SK-N-SH treated with all-trans-retinoic acid at 6 μM for 48 hours (cell line): ENCODE measurements around the gene EVI2A.

Source experiments
- ARNTL ChIP-seq: fragments of 450-650 bp; formaldehyde crosslinking; IDR thresholded peaks from 2 replicates; pipeline ENCODE4 v1.5.0; 2020; ENCODE audit warnings: low read depth, mild to moderate bottlenecking, moderate library complexity, borderline replicate concordance
- CSDC2 ChIP-seq: fragments of 250-450 bp; sonication (Bioruptor Pico); IDR thresholded peaks from 2 replicates; pipeline ENCODE4 v1.5.0; 2020; ENCODE audit warnings: mild to moderate bottlenecking, moderate library complexity
- ESRRG ChIP-seq: fragments of 250-450 bp; sonication (Bioruptor Pico); IDR thresholded peaks from 2 replicates; pipeline ENCODE4 v1.6.1; 2021; ENCODE audit warnings: mild to moderate bottlenecking
- GLIS3 ChIP-seq: fragments of 250-450 bp; sonication (Bioruptor Pico); IDR thresholded peaks from 2 replicates; pipeline ENCODE4 v1.5.0; 2020; ENCODE audit warnings: mild to moderate bottlenecking, moderate library complexity
- RARB ChIP-seq: fragments of 250-450 bp; sonication (Bioruptor Pico); IDR thresholded peaks from 2 replicates; pipeline ENCODE4 v1.8.0; 2021; ENCODE audit warnings: mild to moderate bottlenecking, moderate library complexity
- TCF4 ChIP-seq: fragments of 250-450 bp; sonication (Bioruptor Pico); IDR thresholded peaks from 2 replicates; pipeline ENCODE4 v1.8.0; 2021; ENCODE audit warnings: mild to moderate bottlenecking, moderate library complexity, borderline replicate concordance
- TOX ChIP-seq: fragments of 250-450 bp; sonication (Bioruptor Pico); IDR thresholded peaks from 2 replicates; pipeline ENCODE4 v1.8.0; 2021; ENCODE audit warnings: mild to moderate bottlenecking, moderate library complexity, borderline replicate concordance
- ZC3H10 ChIP-seq: fragments of 250-450 bp; sonication (Bioruptor Pico); IDR thresholded peaks from 2 replicates; pipeline ENCODE4 v1.5.1; 2021; ENCODE audit warnings: mild to moderate bottlenecking, moderate library complexity
- TF ChIP-seq, protein P1 (sequence below): fragments of 250-450 bp; sonication (Bioruptor Pico); IDR thresholded peaks from 2 replicates; pipeline ENCODE4 v1.5.1; 2021; ENCODE audit warnings: mild to moderate bottlenecking, moderate library complexity
- TF ChIP-seq, protein P2 (sequence below): fragments of 250-450 bp; sonication (Bioruptor Pico); IDR thresholded peaks from 2 replicates; pipeline ENCODE4 v1.8.0; 2020; ENCODE audit warnings: mild to moderate bottlenecking, moderate library complexity, borderline replicate concordance
- TF ChIP-seq, protein P3 (sequence below): fragments of 250-450 bp; sonication (Bioruptor Pico); IDR thresholded peaks from 2 replicates; pipeline ENCODE4 v1.8.0; 2021; ENCODE audit warnings: low read depth, mild to moderate bottlenecking, moderate library complexity, borderline replicate concordance

DNA sequence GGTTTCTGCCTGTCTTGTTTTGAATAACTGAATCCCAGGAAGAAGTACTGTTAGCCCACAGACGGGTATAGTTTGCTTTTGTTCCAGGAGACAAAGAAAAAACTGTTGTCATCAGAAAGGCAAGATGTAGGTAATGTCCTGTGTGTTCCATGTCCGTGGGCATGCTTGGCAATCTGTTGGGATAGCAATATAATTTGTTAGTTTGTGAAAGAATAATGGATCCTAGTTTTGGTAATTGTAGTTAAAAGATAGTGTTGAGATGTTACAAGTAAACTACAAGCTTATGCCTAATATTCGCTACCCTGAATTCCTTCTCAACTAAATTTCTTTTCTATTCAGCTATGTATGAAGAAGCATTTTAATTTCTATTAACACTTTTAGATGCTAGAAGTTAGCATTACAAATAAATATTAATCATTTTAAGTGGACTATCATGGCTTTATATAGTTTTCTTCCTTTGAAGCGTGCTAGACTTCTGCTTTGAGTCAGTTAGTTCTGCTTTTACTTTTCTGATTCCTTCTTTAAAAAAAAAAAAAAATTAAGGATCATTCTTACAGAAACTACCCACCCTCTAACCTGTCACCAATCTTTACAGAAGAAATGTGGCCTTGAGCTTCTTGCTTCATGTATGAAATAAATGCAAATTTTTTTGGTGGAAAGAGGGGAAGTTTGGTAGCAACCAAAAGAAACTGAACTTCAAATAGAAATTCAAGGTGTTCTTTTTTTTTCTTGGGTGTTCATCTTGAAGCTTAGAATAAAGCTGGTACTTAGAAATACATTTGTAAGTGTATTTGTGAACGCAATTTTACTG lies 2.4 kb downstream of the EVI2A start:
- TF ChIP-seq, protein P1, sequence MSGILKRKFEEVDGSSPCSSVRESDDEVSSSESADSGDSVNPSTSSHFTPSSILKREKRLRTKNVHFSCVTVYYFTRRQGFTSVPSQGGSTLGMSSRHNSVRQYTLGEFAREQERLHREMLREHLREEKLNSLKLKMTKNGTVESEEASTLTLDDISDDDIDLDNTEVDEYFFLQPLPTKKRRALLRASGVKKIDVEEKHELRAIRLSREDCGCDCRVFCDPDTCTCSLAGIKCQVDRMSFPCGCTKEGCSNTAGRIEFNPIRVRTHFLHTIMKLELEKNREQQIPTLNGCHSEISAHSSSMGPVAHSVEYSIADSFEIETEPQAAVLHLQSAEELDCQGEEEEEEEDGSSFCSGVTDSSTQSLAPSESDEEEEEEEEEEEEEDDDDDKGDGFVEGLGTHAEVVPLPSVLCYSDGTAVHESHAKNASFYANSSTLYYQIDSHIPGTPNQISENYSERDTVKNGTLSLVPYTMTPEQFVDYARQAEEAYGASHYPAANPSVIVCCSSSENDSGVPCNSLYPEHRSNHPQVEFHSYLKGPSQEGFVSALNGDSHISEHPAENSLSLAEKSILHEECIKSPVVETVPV = no peak
- TF ChIP-seq, protein P2, sequence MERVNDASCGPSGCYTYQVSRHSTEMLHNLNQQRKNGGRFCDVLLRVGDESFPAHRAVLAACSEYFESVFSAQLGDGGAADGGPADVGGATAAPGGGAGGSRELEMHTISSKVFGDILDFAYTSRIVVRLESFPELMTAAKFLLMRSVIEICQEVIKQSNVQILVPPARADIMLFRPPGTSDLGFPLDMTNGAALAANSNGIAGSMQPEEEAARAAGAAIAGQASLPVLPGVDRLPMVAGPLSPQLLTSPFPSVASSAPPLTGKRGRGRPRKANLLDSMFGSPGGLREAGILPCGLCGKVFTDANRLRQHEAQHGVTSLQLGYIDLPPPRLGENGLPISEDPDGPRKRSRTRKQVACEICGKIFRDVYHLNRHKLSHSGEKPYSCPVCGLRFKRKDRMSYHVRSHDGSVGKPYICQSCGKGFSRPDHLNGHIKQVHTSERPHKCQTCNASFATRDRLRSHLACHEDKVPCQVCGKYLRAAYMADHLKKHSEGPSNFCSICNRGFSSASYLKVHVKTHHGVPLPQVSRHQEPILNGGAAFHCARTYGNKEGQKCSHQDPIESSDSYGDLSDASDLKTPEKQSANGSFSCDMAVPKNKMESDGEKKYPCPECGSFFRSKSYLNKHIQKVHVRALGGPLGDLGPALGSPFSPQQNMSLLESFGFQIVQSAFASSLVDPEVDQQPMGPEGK (CRISPR knock-in tag) = no peak
- no peak for TF ChIP-seq ARNTL (CRISPR knock-in tag)
- no peak for TF ChIP-seq RARB (CRISPR knock-in tag)
- no peak for TF ChIP-seq TOX
- TF ChIP-seq, protein P3, sequence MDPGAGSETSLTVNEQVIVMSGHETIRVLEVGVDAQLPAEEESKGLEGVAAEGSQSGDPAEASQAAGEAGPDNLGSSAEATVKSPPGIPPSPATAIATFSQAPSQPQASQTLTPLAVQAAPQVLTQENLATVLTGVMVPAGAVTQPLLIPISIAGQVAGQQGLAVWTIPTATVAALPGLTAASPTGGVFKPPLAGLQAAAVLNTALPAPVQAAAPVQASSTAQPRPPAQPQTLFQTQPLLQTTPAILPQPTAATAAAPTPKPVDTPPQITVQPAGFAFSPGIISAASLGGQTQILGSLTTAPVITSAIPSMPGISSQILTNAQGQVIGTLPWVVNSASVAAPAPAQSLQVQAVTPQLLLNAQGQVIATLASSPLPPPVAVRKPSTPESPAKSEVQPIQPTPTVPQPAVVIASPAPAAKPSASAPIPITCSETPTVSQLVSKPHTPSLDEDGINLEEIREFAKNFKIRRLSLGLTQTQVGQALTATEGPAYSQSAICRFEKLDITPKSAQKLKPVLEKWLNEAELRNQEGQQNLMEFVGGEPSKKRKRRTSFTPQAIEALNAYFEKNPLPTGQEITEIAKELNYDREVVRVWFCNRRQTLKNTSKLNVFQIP (CRISPR knock-in tag) = no peak
- no peak for TF ChIP-seq CSDC2 (CRISPR knock-in tag)
- TF ChIP-seq GLIS3 = no peak
- TF ChIP-seq ZC3H10 (CRISPR knock-in tag) = no peak
- TF ChIP-seq ESRRG (CRISPR knock-in tag) = no peak
- TF ChIP-seq TCF4 (CRISPR knock-in tag) = no peak
